GM21367 (cell line): ENCODE measurements around the gene SHISA6.

ENCODE experiments used
- ATAC-seq: cut with Tn5 transposase; IDR thresholded peaks from one replicate; pipeline ENCODE4 v1.9.1; 2021; ENCODE audit not compliant: unreplicated experiment

Gene SHISA6

DNA sequence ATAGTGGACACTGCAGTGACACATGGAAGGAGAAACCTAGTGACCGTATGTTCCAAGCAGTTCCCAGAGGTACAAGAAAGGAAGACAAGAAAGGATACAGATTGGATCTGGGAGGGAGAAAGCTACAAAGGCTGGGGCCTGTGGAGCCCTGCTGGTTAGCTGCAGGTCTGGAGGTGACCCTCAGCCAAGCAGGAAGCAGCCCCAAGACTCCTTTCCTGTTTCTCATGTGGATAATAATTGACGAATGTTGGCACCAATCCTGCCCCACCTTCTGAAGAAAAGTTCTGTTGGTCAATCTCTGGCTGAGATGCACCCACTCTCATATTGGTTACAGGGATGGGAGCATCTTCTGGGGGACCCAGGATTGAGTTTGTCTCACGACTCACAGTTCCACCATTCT lies 99.8 kb downstream of the SHISA6 start:
- ATAC-seq, result no peak

GRCh38 chr17:11342138-11342537 lies 101.1 kb downstream of the SHISA6 start:
- ATAC-seq, result no peak

- ATAC-seq, result no peak
Observed at GRCh38 chr17:11349106-11349505, 108.1 kb downstream of the SHISA6 start.

- ATAC-seq, result no peak
Observed at GRCh38 chr17:11351479-11351878, 110.5 kb downstream of the SHISA6 start.

DNA sequence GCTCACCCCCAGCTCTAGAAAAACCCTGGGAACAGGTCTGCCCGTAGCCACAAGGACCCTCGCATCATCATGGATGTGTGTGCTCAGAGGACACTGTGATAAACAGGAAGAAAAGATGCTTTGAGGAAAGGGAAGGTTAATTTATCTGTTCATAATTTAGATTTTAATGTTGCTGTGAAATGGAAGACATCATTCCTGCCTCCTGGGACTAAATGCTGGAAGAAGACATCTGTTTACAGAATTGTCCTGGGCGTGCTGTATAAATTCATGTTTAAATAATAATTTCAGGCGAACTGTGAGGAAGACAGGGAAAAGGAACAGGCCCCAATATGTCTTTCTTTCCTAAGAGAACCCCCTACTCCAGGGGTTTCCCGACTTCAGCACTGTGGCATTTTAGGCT lies 112.6 kb downstream of the SHISA6 start:
- ATAC-seq, result no peak

DNA sequence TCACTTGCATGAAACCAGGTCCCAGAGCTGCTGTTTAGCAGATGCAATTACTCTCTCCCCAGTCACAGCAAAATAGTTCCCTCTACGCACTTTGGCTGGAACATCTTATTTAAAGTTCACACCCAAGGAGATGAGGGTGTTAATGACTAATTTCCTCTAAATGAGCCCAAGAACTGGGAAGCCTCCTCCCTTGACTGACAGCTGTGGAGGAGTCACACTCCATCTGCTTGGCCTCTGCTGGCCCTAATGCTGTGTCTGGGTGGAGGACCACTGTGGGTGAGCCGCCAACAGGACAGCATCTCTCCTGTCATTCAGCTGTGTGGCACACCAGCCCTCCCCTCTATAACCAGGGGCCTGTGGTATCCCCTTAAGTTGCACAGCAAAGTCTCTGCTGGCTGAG lies 115.4 kb downstream of the SHISA6 start:
- no peak for ATAC-seq

- no peak for ATAC-seq
Observed at GRCh38 chr17:11363565-11364117, 122.6 kb downstream of the SHISA6 start.

GRCh38 chr17:11366272-11366850 lies 125.3 kb downstream of the SHISA6 start:
- no peak for ATAC-seq

- ATAC-seq, result no peak
Observed at GRCh38 chr17:11369575-11369974, 128.6 kb downstream of the SHISA6 start.

- ATAC-seq, result no peak
Observed at GRCh38 chr17:11372692-11373091, 131.7 kb downstream of the SHISA6 start.

- no peak for ATAC-seq
Observed at GRCh38 chr17:11378506-11378905, 137.5 kb downstream of the SHISA6 start.

- ATAC-seq, result no peak
Observed at GRCh38 chr17:11380761-11381160, 139.7 kb downstream of the SHISA6 start.

- ATAC-seq, result no peak
Observed at GRCh38 chr17:11383157-11383556, 142.1 kb downstream of the SHISA6 start.

DNA sequence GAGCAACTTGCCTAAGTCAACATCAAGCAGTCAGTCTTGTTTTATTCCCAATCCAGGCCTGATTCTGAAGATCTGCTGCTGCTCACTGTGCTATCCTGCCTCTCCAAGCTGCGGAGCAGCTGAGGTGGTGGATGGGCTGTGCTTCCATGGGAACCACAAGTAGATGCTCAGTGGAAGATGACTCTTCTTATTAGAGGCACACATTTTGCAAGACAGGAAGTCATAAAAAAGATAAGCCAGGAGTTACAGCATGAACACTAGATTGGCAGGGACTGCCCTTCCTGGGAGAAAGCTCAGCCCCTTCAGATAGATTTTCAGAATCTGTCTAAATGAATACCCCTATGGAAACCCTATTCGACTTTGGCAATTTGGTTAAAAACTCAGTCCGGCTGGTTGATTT lies 143.1 kb downstream of the SHISA6 start:
- no peak for ATAC-seq

GRCh38 chr17:11387610-11388009 lies 146.6 kb downstream of the SHISA6 start:
- no peak for ATAC-seq

DNA sequence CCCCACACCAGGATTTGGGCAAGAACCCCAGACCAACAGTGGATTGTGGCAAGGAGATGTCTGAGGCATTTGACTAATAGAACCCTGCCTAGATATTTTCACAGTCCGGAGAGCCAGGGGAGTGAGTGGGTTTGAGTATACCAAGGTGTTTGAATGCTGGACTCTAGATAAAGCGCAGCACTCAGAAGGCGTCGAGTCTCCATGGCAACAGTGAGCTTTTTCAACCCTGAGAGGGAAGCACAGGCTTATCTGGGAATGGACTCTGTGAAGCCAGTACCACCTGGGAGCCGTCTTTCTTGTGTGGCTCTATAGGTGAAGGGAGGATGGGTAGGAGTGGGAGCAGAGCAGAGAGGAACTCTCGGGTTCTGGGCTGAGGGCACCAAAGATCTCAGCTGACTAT lies 147.0 kb downstream of the SHISA6 start:
- ATAC-seq, result no peak

GRCh38 chr17:11389583-11389982 lies 148.6 kb downstream of the SHISA6 start:
- ATAC-seq, result no peak

DNA sequence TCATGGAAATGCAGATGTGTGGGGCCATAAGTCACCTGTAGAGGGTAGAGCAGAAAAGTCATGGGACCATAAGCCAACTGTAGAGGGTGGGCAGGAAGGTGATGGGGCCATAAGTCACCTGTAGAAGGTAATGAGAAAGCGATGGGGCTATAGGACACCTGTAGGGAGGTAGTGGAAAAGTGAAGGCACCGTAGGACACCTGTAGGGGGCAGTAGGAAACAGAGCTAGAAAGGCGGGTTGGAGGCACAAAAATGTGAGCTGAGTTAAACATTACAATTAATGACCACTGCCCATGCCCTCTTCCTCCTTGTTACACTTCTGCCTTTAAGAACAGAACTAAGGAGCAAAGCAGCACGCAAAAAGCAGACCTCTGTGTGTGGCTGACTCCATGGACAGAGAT lies 150.1 kb downstream of the SHISA6 start:
- no peak for ATAC-seq

- no peak for ATAC-seq
Observed at GRCh38 chr17:11404431-11405276, 163.6 kb downstream of the SHISA6 start.

GRCh38 chr17:11406716-11407115 lies 165.7 kb downstream of the SHISA6 start:
- no peak for ATAC-seq

DNA sequence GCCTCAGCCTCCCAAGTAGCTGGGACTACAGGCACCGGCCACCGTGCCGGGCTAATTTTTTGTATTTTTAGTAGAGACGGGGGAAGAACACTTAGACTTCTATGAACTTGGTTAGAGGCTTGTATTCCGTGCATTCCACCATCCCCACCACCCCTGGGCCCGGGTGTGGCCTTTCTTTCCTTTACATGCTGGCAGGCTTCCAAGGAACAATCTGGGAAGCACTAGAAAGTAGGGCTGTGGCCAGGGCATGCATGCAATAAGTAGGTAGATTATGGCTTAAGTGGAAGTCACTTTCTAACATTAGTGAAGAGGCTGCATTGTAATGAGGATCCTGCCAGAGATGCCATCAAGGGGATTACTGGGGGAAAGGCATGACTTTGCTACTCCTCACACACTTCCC lies 171.6 kb downstream of the SHISA6 start:
- no peak for ATAC-seq

DNA sequence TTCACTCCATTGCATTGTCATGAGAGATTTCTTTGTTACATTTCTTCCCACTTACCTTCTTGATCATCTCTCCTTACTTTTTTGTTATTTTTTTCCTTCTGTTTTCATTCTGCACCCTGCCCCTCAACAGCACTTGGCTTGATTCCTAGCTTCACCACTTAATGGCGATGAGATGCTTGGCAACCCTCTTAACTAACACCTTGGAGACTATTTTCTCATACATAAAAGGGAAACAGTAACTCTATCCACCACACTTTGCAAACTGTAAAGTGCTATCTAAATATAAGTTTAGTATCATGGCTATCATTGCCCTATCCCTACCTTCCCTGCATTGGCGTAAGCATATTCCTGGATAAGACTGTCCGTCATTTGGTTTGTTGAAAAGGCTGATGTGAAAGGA lies 177.3 kb downstream of the SHISA6 start:
- no peak for ATAC-seq
